ENCODE data around the gene THBS2. TPM values are rescaled to one million over a fixed set of nuclear protein-coding genes. Genes with fewer than 3 reads are reported as not detected.

Gene THBS2
- total and polyA plus RNA-seq, 2 of the 8 experiments (the other 6 are each of a cell fraction or from before 2014, with no cell fraction given) = 11.0 to 22.5 TPM

GRCh38 chr6:169271158-169271876, 17.7 kb upstream of the THBS2 start:
- Histone ChIP-seq H3K9ac (replicated peaks in 1 of 4; ENCODE audit: extremely low read depth in 1 of 4, low read depth in 3 of 4, low read length in 3 of 4) (no peak overlapping the region), H3K4me1 (replicated peaks in 1 of 4; ENCODE audit: control insufficient read depth in 3 of 4, insufficient read depth in 4 of 4, low read length in 3 of 4) (peaks cover 4 to 8% (median 6%) of the 10 kb centered on the region in 4 experiments; a peak in 6 of 7 replicates), H3K23me2 (ENCODE audit: low read depth, low read length) (no peaks in the 10 kb centered on the region), H4K20me1 (replicated peaks in 1 of 2; ENCODE audit: control insufficient read depth in 1 of 2, insufficient read depth in 2 of 2, low read length in 2 of 2) (no peaks in the 10 kb centered on the region), H2BK12ac (ENCODE audit: low read depth, low read length) (no peak overlapping the region), H3K4ac (replicated peaks; ENCODE audit: insufficient read length, low read depth, low read length) (no peak overlapping the region), H2AFZ (ENCODE audit: low read length) (no peak overlapping the region), H3K27ac (ENCODE audit: low read depth, low read length) (no peak overlapping the region), H2BK120ac (replicated peaks; ENCODE audit: low read depth, low read length) (no peak overlapping the region), H3K36me3 (ENCODE audit: control insufficient read depth in 2 of 4, insufficient read depth in 4 of 4, low read length in 3 of 4) (no peaks in the 10 kb centered on the region), H3K9me3 (ENCODE audit: insufficient read depth in 2 of 2, low read depth in 1 of 2, low read length in 1 of 2) (no peaks in the 10 kb centered on the region), H3K27me3 (replicated peaks in 1 of 4; ENCODE audit: control insufficient read depth in 3 of 4, extremely low read depth in 1 of 4, insufficient read depth in 3 of 4, low read length in 3 of 4) (no peaks in the 10 kb centered on the region), H2BK20ac (ENCODE audit: low read length) (no peak overlapping the region), H4K91ac (replicated peaks; ENCODE audit: insufficient read length, low read length) (no peak overlapping the region), H3K14ac (ENCODE audit: insufficient read length) (no peak overlapping the region), H2AK5ac (ENCODE audit: low read depth, low read length) (no peak overlapping the region), H2BK15ac (ENCODE audit: low read length) (no peak overlapping the region), H3K4me2 (ENCODE audit: insufficient read depth in 1 of 2, low read depth in 2 of 2, low read length in 2 of 2) (no peak overlapping the region; a peak in 2 of 4 replicates), H3K79me2 (ENCODE audit: control insufficient read depth in 1 of 2, insufficient read depth in 2 of 2, low read length in 2 of 2) (no peaks in the 10 kb centered on the region), H3K4me3 (ENCODE audit: extremely low read depth in 1 of 4, insufficient read depth in 2 of 4, low read depth in 3 of 4, low read length in 4 of 4) (no peak overlapping the region), H2BK5ac (ENCODE audit: low read depth, low read length) (no peak overlapping the region), H3K18ac (ENCODE audit: extremely low read depth, low read length) (no peak overlapping the region; the same call in 1 of the 2 replicates), H3K23ac (ENCODE audit: insufficient read length) (no peak overlapping the region), H3K56ac (replicated peaks; ENCODE audit: insufficient read length, low read depth, low read length) (no peak overlapping the region), H3K79me1 (ENCODE audit: low read depth, low read length) (no peaks in the 10 kb centered on the region), H4K5ac (ENCODE audit: insufficient read length, low read depth, low read length) (no peak overlapping the region), H4K8ac (ENCODE audit: extremely low read depth, insufficient read depth, low read length) (no peak overlapping the region)
- POLR2A ChIA-PET (ENCODE audit: partially characterized antibody) = interaction anchor here (1.3 to 1.5 kb wide), 2 partner anchors 16 to 19 kb away, joined by 3 to 4 read pairs; no protein-coding TSS in a partner anchor
- DNase-seq (ENCODE audit: low read depth in 1 of 2, low spot score in 2 of 2) (no peak), FAIRE-seq (no peak)
- TF ChIP-seq RAD21 (IDR thresholded peaks at IDR 0.05 in 1 of 2, conservative IDR thresholded peaks at IDR 0.05 in 1 of 2; ENCODE audit: low read depth in 2 of 2, low read length in 2 of 2) = no peak
- TF ChIP-seq, protein P1, sequence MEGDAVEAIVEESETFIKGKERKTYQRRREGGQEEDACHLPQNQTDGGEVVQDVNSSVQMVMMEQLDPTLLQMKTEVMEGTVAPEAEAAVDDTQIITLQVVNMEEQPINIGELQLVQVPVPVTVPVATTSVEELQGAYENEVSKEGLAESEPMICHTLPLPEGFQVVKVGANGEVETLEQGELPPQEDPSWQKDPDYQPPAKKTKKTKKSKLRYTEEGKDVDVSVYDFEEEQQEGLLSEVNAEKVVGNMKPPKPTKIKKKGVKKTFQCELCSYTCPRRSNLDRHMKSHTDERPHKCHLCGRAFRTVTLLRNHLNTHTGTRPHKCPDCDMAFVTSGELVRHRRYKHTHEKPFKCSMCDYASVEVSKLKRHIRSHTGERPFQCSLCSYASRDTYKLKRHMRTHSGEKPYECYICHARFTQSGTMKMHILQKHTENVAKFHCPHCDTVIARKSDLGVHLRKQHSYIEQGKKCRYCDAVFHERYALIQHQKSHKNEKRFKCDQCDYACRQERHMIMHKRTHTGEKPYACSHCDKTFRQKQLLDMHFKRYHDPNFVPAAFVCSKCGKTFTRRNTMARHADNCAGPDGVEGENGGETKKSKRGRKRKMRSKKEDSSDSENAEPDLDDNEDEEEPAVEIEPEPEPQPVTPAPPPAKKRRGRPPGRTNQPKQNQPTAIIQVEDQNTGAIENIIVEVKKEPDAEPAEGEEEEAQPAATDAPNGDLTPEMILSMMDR (IDR thresholded peaks at IDR 0.05; ENCODE audit: control extremely low read depth in 1 of 3, insufficient read depth in 1 of 3, low read depth in 1 of 3, low read length in 3 of 3) = no peak
- TF ChIP-seq PHF8 (conservative IDR thresholded peaks at IDR 0.05; ENCODE audit: low read depth, low read length) = no peak
- TF ChIP-seq, protein P2, sequence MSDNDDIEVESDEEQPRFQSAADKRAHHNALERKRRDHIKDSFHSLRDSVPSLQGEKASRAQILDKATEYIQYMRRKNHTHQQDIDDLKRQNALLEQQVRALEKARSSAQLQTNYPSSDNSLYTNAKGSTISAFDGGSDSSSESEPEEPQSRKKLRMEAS (IDR thresholded peaks at IDR 0.05) = no peak
- TF ChIP-seq NANOG (IDR thresholded peaks at IDR 0.05; ENCODE audit: insufficient read depth, low read depth, low read length, poor library complexity, severe bottlenecking) = no peak
- TF ChIP-seq ATF3 (IDR thresholded peaks at IDR 0.05; ENCODE audit: insufficient read depth, low read depth, low read length) = no peak
- no peak for TF ChIP-seq SIRT6 (IDR thresholded peaks at IDR 0.05; ENCODE audit: low read length)
- TF ChIP-seq ZNF274 (IDR thresholded peaks at IDR 0.05; ENCODE audit: borderline replicate concordance, extremely low read depth, low read length) = no peak
- WGBS, 2 experiments (ENCODE audit: extremely low coverage in 1 of 2, insufficient coverage in 1 of 2, insufficient read length in 1 of 2, insufficient replicate concordance in 2 of 2, low coverage in 1 of 2, low lambda C conversion rate in 2 of 2, missing lambda C conversion rate in 1 of 2) = 46% methylated on average over 10 of the region's 10 CpGs; no CpG with 5 or more reads in 1 of the 2 experiments
- CTCF ChIA-PET (ENCODE audit: partially characterized antibody) = interaction anchor here (1.2 to 1.3 kb wide), 2 partner anchors 13 to 49 kb away, joined by 3 read pairs; no protein-coding TSS in a partner anchor

Measured in H1 (cell line).